ENCODE results near the gene PWWP2B. TPM values are rescaled to one million over a fixed set of nuclear protein-coding genes. Genes with fewer than 3 reads are reported as not detected.
A peak's percentile ranks its signal among the peaks of the same experiment; 100 is the strongest.
"Not testable (repeated sequence)": the region's sequence is repeated elsewhere in the genome, so short reads cannot be mapped to it uniquely, and the experiment has no call there.

Gene PWWP2B
- total RNA-seq, 1 donor from 2014 or later, result 9.1 TPM

- DNase-seq (ENCODE audit: low spot score), result no peak
These were observed 34.7 kb downstream of the PWWP2B start for GRCh38 chr10:132431537-132432175.

DNA sequence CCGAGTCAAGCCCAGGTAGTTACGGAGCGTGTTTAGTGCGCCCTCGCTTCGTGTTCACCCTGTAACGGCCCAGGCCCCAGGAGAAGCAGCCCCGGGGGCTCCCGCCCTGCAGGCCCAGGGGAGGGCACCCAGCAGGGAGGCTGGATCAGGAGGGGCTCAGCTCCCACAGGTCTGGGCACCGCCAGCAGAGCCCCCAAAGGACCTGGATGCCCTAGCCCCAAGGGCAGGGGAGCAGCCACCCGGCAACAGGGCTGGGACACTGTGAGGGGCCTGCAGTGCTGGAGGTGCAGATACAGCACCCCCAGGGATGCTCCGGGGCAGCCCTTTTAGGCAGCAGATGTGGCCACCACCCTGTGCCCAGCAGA is 35.2 kb downstream of the PWWP2B start:
- DNase-seq (ENCODE audit: low spot score), result no peak

GRCh38 chr10:132433671-132434340 is 36.8 kb downstream of the PWWP2B start:
- DNase-seq (ENCODE audit: low spot score), result no peak

- DNase-seq (ENCODE audit: low spot score), result no peak
These were observed 37.5 kb downstream of the PWWP2B start for GRCh38 chr10:132434405-132435005.

DNA sequence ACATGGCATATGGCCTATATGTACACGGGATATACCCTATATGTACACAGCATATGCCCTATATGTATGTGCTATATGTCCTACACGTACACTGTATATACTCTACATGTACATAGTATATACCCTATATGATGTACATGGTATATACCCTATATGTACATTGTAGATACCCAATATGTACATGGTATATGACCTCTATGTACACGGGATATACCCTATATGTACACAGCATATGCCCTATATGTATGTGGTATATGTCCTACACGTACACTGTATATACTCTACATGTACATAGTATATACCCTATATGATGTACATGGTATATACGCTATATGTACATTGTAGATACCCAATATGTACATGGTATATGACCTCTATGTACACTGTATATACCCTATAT is 38.3 kb downstream of the PWWP2B start:
- DNase-seq (ENCODE audit: low spot score), result not testable (repeated sequence)

DNA sequence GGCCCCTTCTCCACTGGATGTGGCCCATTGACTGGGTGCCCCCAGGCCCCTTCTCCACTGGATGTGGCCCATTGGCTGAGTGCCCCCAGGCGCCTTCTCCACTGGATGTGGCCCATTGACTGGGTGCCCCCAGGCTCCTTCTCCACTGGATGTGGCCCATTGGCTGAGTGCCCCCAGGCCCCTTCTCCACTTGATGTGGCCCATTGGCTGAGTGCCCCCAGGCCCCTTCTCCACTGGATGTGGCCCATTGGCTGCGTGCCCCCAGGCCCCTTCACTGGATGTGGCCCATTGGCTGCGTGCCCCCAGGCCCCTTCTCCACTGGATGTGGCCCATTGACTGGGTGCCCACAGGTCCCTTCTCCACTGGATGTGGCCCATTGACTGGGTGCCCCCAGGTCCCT is 39.1 kb downstream of the PWWP2B start:
- DNase-seq (ENCODE audit: low spot score), result not testable (repeated sequence)

GRCh38 chr10:132436861-132437410 is 39.9 kb downstream of the PWWP2B start:
- no peak for DNase-seq (ENCODE audit: low spot score)

- no peak for DNase-seq (ENCODE audit: low spot score)
These were observed 40.5 kb downstream of the PWWP2B start for GRCh38 chr10:132437541-132437950.

DNA sequence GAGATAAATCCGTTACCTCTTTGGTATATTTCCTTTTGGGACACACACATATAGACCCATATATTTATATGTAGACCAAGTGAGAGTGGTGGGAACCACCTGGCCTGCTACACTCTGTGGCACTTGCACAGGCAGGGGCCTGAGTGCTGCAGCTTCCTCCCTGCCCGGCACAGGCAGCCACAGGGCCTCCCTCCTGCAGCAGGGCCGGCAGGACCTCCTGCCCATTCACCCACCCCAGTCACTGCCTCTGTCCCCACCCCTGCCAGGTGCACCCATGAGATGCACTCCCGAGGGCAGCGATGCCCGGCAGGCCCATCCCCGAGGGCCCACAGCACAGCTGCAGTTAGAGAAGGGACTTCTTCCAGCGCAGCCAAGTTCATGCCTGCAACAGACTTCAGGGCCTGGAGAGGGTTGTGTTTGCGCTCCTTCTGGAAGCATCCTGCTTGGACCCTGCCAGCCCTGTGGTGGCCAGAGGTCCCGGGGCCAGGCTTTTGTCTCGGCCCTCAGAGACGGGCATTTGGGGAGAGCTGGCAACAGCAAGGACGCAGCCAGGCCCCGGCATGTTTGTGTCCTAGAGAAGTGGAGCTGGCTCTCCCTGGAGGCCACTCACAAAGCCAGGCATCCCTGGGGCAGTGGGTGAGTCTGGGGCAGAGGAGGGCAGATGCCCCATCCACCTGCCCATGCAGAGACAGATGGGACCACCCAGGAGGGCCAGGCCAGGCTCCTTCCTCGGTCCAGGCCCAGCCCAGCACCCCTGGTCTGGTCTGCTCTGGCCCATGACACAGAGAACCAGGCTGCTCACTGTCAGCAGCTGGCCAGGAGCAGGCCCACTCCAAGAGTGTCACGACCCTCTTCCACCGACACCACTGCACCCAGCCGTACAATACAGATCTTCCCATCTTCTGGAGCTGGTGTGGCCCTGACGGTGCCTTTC is 41.4 kb downstream of the PWWP2B start:
- no peak for DNase-seq (ENCODE audit: low spot score)

DNA sequence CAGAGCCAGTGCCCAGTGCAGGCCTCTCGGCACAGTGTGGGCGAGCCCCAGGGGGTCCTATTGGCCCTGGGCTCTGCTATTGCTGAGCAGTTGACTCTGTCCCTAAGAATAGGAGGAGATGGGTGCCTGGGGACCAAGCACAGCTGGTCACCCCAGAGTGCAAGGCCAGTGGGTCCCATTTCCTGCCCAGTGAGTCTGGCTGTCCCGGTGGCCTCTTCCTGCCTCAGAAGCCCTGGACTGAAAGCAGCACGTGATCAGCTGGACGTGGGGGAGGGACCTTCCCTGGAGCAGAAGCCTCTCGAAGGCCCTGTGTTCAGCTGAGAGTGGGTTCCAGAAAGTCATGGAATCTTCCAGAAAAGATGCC is 42.0 kb downstream of the PWWP2B start:
- no peak for DNase-seq (ENCODE audit: low spot score)

- DNase-seq (ENCODE audit: low spot score), result no peak
These were observed 42.6 kb downstream of the PWWP2B start for GRCh38 chr10:132439424-132440163.

DNA sequence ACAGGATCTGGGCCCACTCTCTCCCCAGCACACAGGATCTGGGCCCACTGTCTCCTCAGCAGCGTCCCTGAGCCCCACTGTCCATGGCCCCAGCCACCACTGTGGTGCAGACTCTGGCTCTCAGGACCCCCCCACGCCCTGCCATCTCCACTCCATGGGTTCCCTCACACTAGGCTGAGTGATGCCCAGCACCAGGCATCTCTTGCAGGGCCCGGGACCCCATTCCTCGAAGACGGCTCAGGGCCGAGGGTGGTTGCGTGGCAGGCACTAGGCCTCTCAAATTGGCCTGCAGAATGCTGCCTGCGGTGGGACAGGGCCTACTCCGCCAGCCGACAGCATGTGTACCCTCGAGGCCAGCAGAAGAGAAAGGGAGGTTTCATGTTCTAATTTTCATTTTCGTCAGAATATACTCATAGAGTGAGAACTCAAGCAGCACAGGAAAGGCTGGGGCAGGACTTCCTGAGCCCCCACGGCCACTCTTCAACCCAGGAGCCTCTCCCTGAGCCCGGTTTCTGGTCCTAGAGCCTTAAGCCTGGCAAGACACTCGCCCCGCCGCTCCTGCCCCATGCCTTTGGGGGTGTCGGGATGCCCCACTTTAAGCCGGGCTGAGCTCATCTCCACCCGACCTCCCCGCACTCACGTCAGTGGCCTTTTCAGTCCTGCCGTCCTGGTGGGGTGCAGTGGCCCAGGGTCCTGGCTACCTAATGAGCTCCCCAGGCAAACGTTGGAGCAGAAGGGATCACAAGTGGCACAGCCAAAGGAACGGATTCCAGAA is 44.0 kb downstream of the PWWP2B start:
- DNase-seq (ENCODE audit: low spot score), result no peak

GRCh38 chr10:132441818-132442524 is 45.0 kb downstream of the PWWP2B start:
- no peak for DNase-seq (ENCODE audit: low spot score)

DNA sequence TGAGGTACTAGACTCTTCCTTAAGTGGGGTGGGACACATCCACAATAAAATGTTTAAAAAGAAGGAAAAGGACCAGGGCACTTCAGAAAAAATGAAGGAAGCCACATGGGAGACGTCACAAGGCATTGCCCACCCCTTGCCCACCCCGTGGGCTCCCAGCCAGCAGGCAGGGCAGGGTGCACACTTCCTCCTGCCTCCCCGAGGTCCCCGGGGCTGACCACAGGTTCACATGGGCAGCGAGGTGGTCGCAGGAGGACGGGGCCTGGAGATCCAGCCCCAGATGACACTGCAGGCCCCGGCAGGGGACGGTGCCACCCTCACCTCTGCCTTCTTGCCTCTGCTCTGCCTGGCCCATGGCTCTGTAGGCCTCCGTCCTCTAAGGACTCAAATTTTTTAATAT is 45.6 kb downstream of the PWWP2B start:
- DNase-seq (ENCODE audit: low spot score), result no peak

- DNase-seq (ENCODE audit: low spot score), result no peak
These were observed 46.6 kb downstream of the PWWP2B start for GRCh38 chr10:132443605-132443982.

DNA sequence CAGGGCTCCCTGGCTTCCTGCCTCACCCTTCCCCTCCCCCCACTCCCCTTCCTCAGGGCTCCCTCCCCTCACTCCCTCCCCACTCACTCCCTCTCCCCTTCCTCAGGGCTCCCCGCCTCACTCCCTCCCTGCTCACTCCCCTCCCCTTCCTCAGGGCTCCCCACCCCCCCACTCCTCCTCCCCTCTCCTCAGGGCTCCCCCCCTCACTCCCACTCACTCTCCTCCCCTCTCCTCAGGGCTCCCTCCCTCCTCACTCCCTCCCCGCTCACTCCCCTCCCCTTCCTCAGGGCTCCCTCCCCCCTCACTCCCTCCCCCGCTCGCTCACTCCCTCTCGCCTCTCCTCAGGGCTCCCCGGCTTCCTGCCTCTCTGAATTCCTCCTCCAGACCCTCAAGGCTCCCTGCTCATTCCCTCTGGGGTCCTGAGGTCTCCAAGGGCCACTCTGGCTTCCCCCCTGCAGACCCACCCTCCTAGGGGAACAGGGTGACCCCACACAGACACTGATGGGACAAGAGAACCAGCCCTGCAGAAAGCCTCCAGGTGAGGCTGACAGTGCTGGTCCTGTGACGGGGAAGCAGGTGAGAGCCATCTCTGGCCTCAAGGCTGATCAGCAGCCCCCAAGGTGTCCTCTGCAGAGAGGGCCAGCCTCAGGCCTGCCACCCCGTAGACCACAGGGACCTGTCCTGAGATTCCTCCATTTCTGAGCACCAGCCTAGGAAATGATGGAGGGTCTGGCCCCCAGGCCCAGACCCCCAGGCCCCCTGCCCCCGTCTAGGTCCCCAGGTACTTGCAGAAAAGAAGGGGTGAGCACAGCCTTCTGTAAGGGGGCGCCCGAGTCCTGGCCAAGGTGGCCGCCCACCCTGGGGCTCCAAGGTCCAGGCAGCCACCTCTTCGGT is 47.2 kb downstream of the PWWP2B start:
- DNase-seq (ENCODE audit: low spot score), result peak; percentile 78

- peak; percentile 69 for DNase-seq (ENCODE audit: low spot score)
These were observed 47.9 kb downstream of the PWWP2B start for GRCh38 chr10:132444877-132445351.

DNA sequence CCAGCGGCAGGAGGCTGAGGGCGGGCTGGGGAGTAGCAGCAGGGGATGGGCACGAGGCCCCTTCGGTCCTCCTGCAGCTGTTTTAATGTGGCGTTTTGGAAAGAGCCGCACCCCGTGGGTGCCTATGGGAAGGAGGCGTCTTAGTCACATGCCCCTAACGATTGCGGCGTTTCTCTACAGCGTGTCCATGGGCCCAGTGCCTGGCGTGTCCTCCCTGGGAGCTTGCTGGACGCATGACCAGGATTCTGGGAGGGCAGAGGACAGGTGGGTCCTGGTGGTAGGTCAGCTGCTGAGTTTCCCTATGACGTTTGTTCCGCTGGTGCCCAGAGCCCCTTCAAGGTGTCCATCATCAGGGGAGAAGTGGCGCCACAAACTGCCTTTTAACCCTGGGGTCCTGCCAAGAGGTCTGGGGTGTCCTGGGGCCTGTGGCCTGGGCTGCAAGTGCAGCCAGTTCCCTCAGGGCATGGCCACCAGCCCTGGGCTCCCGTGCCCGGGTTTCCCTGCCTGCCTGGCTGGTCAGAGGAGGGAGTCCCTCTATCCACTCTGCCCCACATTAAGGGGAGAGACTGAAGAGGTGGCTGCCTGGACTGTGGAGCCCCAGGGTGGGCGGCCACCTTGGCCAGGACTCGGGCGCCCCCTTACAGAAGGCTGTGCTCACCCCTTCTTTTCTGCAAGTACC is 48.7 kb downstream of the PWWP2B start:
- DNase-seq (ENCODE audit: low spot score), result no peak

Measured in umbilical cord (tissue), 2 donors.